T-helper 1 cell treated with Interleukin-12 subunit alpha and Interleukin-12 subunit beta and Interleukin-4 antibody, amounts not matched to agents 30 μg/mL and 1 μg/mL, for 36 hours (primary cell): Measurements from ENCODE around the gene PRIM2.
"Not testable (repeated sequence)": the region's sequence is repeated elsewhere in the genome, so short reads cannot be mapped to it uniquely, and the experiment has no call there.

ENCODE experiments used
- H3K27ac Mint-ChIP-seq: one replicate; pipeline ENCODE4 v1.8.0; 2021; ENCODE audit warnings: mild to moderate bottlenecking, mixed read lengths
- H3K27me3 Mint-ChIP-seq: one replicate; pipeline ENCODE4 v1.8.0; 2021; ENCODE audit warnings: low read depth, mixed read lengths
- H3K36me3 Mint-ChIP-seq: one replicate; pipeline ENCODE4 v1.8.0; 2021; ENCODE audit warnings: low read depth, mixed read lengths
- H3K4me1 Mint-ChIP-seq: one replicate; pipeline ENCODE4 v1.8.0; 2021; ENCODE audit warnings: low read depth, mixed read lengths
- H3K4me3 Mint-ChIP-seq: one replicate; pipeline ENCODE4 v1.8.0; 2021; ENCODE audit warnings: mild to moderate bottlenecking, moderate library complexity, mixed read lengths
- H3K9me3 Mint-ChIP-seq: one replicate; pipeline ENCODE4 v1.8.0; 2021; ENCODE audit warnings: mixed read lengths

PRIM2 gene

DNA sequence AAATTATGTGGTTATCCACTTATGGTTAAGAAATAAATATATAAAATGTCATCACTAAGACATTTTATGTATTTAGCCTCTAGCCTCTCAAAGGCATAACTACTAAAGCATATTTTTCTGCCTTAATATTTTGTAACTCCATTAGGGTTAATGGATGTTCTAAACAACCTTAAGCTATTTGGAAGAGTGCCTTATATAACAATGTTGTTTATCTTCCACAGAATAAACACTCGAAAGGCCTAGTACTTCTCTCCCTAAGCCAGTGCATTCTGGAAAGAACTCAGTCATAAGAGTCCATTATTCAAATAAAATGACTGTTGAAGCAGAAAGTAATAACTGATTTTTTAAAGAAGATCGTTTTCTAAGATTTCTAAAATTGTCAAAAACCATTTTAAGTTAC is 15.0 kb upstream of the PRIM2 start:
- H3K9me3 Mint-ChIP-seq = no peaks in the 10 kb centered on the region
- H3K27me3 Mint-ChIP-seq = peaks cover 26% of the 10 kb centered on the region
- no peak overlapping the region for H3K4me3 Mint-ChIP-seq
- H3K4me1 Mint-ChIP-seq = no peaks in the 10 kb centered on the region
- no peak overlapping the region for H3K27ac Mint-ChIP-seq
- no peaks in the 10 kb centered on the region for H3K36me3 Mint-ChIP-seq

DNA sequence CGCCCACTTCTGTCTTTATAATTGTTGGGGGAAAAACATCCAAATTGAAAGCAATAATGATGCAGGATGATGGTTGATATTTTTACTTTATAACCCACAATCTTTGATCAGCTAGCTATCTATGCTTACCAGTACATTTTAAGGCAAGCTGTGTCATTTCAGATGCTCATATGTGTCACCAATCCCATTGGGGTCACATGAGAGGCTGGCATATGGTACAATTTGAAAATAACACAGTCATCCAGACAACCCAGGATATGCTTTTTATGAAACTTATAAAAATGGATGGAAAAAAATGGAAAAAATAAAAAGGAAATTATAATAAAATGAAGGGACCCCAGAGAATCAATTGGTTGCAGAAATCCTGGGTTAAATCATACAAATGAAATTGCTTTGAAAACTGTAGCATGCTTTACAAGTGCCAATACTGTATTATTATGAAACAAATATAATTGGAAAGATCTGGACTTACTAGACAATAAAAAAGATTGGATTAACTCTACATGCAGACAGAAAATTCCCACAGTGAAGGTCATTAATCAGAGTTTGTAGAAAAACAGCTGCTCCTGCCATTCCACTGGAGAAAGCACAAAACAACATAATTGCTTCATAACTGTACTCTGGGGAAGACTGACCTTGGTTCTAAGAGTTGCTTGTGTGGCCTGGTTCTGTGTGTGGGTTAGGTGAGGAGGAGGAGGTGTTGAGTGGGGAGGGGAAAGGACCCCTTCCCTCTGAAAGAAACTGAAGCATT is 13.3 kb upstream of the PRIM2 start:
- H3K9me3 Mint-ChIP-seq = no peaks in the 10 kb centered on the region
- H3K4me1 Mint-ChIP-seq = no peaks in the 10 kb centered on the region

DNA sequence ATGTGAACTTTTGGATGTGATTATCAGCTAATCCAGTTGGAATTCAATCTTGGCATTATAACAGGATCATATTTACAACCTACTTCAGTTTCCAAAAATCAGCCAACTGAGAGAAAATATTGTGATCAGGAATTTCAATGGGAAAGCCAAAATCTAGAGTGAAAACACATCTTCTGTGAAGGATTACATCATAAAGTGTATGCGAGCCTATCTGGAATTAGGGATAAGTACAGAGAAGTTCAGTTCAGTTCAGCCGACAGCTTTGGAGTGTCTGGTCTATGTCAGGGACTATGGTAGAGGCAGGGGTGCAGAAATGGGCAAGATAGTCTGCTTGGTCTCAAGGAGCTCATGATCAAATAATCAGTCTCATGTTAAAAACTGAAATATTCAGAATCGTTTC is 12.3 kb upstream of the PRIM2 start:
- H3K9me3 Mint-ChIP-seq = no peaks in the 10 kb centered on the region
- no peak overlapping the region for H3K4me3 Mint-ChIP-seq
- H3K4me1 Mint-ChIP-seq = no peaks in the 10 kb centered on the region
- H3K27ac Mint-ChIP-seq = no peak overlapping the region
- peaks cover 24% of the 10 kb centered on the region for H3K27me3 Mint-ChIP-seq
- H3K36me3 Mint-ChIP-seq = no peaks in the 10 kb centered on the region

More for the DNA sequence above, 13.3 kb upstream of the PRIM2 start:
- Mint-ChIP-seq H3K36me3 (no peaks in the 10 kb centered on the region), H3K27ac (no peak overlapping the region), H3K4me3 (no peak overlapping the region), H3K27me3 (peaks cover 29% of the 10 kb centered on the region)

DNA sequence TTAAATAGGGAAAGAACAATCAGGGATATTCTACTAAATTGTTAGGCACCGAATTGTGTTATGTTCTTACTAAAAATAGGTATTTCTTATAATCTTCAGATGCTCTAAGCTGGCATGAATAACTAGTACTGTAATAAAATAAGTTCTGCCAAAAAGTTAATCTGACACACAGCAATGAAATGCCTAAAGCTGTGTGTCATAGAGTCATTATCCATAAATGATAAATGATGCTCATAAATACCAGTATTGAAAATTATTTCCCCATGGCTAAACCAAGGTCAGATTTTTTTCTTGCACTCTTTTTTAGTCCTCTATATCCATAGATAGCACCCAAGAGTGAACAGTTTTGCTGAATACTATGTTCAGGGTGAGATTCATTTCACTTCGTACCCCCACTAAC is 11.7 kb upstream of the PRIM2 start:
- H3K4me1 Mint-ChIP-seq = no peaks in the 10 kb centered on the region
- H3K4me3 Mint-ChIP-seq = no peak overlapping the region
- peaks cover 24% of the 10 kb centered on the region for H3K27me3 Mint-ChIP-seq
- no peaks in the 10 kb centered on the region for H3K9me3 Mint-ChIP-seq
- H3K27ac Mint-ChIP-seq = no peak overlapping the region
- H3K36me3 Mint-ChIP-seq = no peaks in the 10 kb centered on the region

DNA sequence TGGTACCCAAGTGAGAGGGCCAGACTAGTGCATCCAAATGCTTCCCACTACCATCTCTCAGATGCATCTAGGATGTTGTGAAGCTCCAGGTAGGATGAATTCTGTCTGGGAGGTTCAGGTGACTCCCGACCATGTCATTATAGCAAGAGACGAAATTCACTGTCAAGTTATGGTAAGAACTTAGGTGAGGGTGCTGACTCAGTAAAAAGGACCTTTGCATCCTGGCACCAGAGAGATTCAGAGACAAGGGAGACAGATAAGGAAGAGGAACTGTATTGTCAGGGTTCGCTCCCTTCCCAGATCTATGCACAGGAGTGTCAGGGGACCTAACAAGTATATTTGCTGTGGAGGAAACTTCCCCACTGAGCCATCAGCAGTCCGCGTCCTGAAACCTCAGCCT is 11.2 kb upstream of the PRIM2 start:
- H3K27me3 Mint-ChIP-seq = peaks cover 24% of the 10 kb centered on the region
- H3K36me3 Mint-ChIP-seq = no peaks in the 10 kb centered on the region
- no peaks in the 10 kb centered on the region for H3K9me3 Mint-ChIP-seq
- no peaks in the 10 kb centered on the region for H3K4me1 Mint-ChIP-seq
- no peak overlapping the region for H3K27ac Mint-ChIP-seq
- no peak overlapping the region for H3K4me3 Mint-ChIP-seq

DNA sequence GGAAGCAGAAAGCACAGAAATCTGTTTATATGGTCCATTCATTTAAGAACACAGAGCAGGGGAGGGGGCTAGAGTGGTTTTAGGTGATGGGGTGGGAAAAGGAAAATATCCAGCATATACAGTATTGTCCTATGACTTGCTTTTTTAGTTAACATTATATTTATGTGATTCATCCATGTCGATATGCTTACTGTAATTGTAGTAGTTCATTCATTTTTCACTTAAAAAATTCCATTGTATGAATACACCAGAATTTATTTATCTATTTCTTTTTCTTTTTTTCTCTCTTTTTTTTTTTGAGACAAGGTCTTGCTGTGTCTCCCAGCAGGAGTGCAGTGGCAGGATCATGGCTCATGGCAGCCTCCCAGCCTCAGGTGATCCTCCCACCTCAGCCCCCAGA is 9.6 kb upstream of the PRIM2 start:
- no peak overlapping the region for H3K4me3 Mint-ChIP-seq

DNA sequence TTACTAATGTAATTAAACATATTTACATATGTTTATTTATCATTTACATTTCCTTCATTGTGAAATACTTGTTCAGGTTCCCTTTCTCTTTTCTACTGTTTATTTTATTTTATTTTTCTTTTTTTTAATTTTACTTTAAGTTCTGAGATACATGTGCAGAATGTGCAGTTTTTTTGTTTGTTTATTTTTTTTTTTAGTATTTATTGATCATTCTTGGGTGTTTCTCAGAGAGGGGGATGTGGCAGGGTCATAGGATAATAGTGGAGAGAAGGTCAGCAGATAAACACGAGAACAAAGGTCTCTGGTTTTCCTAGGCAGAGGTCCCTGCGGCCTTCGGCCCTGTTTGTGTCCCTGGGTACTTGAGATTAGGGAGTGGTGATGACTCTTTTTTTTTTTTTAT is 8.7 kb upstream of the PRIM2 start:
- not testable (repeated sequence) for H3K27ac Mint-ChIP-seq, H3K4me3 Mint-ChIP-seq, H3K4me1 Mint-ChIP-seq, H3K9me3 Mint-ChIP-seq, H3K36me3 Mint-ChIP-seq
- H3K27me3 Mint-ChIP-seq = peaks cover 26% of the 10 kb centered on the region

More for the DNA sequence above, 9.6 kb upstream of the PRIM2 start:
- H3K9me3 Mint-ChIP-seq = no peaks in the 10 kb centered on the region
- H3K36me3 Mint-ChIP-seq = no peaks in the 10 kb centered on the region
- H3K27ac Mint-ChIP-seq = no peak overlapping the region
- peaks cover 24% of the 10 kb centered on the region for H3K27me3 Mint-ChIP-seq
- no peaks in the 10 kb centered on the region for H3K4me1 Mint-ChIP-seq

DNA sequence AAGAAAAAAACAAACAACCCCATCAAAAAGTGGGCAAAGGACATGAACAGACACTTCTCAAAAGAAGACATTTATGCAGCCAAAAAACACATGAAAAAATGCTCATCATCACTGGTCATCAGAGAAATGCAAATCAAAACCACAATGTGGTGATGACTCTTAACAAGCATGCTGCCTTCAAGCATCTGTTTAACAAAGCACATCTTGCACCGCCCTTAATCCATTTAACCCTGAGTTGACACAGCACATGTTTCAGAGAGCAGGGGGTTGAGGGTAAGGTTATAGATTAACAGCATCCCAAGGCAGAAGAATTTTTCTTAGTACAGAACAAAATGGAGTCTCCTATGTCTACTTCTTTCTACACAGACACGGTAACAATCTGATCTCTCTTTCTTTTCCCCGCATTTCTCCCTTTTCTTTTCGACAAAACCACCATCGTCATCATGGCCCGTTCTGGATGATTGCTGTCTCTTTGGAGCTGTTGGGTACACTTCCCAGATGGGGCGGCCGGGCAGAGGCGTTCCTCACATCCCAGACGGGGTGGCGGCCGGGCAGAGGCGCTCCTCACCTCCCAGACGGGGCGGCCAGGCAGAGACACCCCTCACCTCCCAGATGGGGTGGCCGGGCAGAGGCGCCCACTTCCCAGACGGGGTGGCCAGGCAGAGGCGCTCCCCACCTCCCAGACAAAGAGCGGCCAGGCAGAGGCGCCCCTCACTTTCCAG is 7.2 kb upstream of the PRIM2 start:
- peaks cover 18% of the 10 kb centered on the region for H3K27me3 Mint-ChIP-seq
- H3K9me3 Mint-ChIP-seq, H3K27ac Mint-ChIP-seq, H3K4me3 Mint-ChIP-seq, H3K4me1 Mint-ChIP-seq, H3K36me3 Mint-ChIP-seq: not testable (repeated sequence)

DNA sequence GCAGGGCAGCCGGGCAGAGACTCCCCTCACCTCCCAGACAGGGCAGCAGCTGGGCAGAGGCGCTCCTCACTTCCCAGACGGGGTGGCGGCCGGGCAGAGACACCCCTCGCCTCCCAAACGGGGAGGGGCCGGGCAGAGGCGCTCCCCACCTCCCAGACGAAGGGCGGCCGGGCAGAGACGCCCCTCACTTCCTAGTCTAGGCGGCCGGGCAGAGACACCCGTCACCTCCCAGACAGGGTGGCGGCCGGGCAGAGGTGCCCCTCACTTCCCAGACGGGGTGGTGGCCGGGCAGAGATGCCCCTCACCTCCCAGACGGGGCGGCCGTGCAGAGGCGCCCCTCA is 6.6 kb upstream of the PRIM2 start:
- Mint-ChIP-seq H3K36me3 (no peaks in the 10 kb centered on the region), H3K27ac (no peak overlapping the region), H3K27me3 (peaks cover 18% of the 10 kb centered on the region), H3K9me3 (no peaks in the 10 kb centered on the region), H3K4me3 (no peak overlapping the region), H3K4me1 (no peaks in the 10 kb centered on the region)

DNA sequence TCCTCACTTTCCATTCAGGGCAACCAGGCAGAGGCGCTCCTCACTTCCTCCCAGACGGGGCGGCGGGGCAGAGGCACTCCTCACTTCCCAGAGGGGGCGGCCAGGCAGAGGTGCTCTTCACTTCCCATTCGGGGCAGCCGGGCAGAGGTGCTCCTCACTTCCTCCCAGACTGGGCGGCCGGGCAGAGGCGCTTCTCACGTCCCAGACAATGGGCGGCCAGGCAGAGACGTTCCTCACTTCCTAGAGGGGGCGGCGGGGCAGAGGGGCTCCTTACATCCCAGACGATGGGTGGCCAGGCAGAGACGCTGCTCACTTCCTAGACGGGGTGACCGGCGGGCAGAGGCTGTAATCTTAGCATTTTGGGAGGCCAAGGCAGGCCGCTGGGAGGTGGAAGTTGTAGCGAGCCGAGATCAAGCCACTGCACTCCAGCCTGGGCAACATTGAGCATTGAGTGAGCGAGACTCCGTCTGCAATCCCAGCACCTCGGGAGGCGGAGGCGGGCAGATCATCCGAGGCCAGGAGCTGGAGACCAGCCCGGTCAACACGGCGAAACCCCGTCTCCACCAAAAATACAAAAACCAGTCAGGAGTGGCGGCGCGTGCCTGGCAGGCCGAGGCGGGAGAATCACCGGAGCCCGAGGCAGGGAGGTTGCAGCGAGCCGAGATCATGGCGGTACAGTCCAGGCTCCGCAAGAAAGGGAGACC is 6.0 kb upstream of the PRIM2 start:
- H3K36me3 Mint-ChIP-seq, H3K4me1 Mint-ChIP-seq, H3K27ac Mint-ChIP-seq, H3K4me3 Mint-ChIP-seq, H3K9me3 Mint-ChIP-seq: not testable (repeated sequence)
- H3K27me3 Mint-ChIP-seq = peaks cover 12% of the 10 kb centered on the region

DNA sequence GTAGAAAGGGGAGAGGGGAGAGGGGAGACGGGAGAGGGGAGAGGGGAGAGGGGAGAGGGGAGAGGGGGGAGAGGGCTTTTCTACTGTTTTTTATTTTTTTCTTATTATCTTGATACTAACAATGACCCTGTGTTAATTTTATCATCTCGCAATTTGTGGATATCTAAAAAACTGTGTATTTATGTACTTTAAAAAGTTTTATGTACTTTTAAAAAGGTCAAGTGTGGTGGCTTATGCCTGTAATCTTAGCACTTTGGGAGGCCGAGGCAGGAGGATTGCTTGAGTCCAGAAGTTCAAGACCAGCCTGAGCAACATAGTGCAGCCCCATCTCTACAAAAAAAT is 5.5 kb upstream of the PRIM2 start:
- Mint-ChIP-seq H3K4me3 (no peak overlapping the region), H3K27ac (no peak overlapping the region), H3K27me3 (peaks cover 12% of the 10 kb centered on the region)

DNA sequence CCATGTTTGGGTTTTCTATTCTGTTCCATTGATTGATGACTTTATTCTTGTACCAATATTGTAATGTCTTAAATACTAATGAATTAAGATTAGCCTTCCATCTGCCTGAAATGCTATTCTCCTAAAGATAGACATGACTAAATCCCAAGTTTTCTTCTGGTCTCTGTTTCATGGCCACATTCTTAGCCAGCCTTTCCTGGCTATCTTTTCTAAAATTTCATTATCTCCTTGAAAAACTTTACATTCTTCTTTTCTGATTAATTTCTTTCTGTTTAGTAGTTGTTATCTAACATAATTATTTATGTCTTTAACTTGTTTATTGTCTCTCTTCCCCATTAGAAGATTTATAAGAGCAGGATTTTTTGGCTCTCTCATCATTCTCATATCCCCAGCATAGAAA is 4.4 kb upstream of the PRIM2 start:
- H3K27ac Mint-ChIP-seq = no peak overlapping the region
- peaks cover 8% of the 10 kb centered on the region for H3K4me1 Mint-ChIP-seq
- peaks cover 2% of the 10 kb centered on the region for H3K36me3 Mint-ChIP-seq
- H3K4me3 Mint-ChIP-seq = no peak overlapping the region
- H3K27me3 Mint-ChIP-seq = peaks cover 6% of the 10 kb centered on the region
- H3K9me3 Mint-ChIP-seq = no peaks in the 10 kb centered on the region

More for the DNA sequence above, 5.5 kb upstream of the PRIM2 start:
- Mint-ChIP-seq H3K4me1 (peaks cover 4% of the 10 kb centered on the region), H3K36me3 (no peaks in the 10 kb centered on the region), H3K9me3 (no peaks in the 10 kb centered on the region)

DNA sequence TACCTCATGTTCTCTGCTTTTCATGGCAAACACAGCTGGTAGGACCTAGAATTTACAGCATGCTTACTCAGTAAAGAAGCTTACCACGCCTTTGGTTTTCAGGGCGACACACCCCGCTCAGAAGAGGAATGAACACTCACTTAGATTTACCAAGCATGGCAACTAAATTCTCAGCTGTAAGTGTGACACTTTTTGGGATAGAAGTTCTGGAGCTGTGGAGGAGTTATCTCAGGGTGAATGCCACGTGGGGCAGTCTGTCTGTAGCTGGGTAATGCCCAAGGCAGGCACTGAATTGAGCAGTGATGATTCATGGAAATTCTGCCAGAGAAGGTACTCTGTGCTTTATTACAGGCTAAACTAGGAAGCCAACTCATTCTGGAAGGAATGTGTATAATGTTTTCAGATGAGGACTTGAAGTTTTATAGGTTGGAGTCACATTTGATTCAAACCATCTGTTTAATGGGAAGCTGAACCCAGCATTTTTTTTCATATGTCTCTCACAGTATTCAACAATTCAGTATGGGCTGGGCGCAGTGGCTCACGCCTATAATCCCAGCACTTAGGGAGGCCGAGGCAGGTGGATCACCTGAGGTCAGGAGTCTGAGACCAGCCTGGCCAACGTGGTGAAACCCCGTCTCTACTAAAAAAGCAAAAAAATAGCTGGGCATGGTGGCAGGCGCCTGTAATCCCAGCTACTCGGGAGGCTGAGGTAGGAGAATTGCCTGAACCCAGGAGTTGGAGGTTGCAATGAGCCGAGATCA is 3.5 kb upstream of the PRIM2 start:
- no peak overlapping the region for H3K4me3 Mint-ChIP-seq
- peaks cover 12% of the 10 kb centered on the region for H3K4me1 Mint-ChIP-seq
- no peaks in the 10 kb centered on the region for H3K9me3 Mint-ChIP-seq
- H3K27me3 Mint-ChIP-seq = peaks cover 6% of the 10 kb centered on the region
- peaks cover 4% of the 10 kb centered on the region for H3K36me3 Mint-ChIP-seq
- H3K27ac Mint-ChIP-seq = no peak overlapping the region

DNA sequence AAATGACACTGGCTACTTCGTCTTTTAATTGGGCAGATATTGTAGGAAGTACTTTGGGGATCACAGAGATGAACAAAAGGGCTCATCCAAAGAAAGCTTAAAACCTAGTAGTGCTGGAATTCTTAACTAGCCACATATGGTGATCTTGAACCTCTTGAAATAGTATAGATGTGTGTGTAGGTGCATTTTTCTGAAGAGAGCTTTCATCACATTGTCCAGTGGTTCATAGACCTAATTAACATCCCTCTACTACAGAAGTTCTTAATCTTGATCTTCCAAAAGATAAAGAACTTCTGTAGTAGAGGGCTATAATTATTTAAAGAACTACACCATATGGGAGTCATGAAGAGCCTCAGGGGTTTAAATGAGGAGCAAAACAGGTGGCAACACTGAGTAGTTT is 2.3 kb upstream of the PRIM2 start:
- Mint-ChIP-seq H3K27ac (no peak overlapping the region), H3K27me3 (peaks cover 6% of the 10 kb centered on the region), H3K4me3 (no peak overlapping the region), H3K36me3 (peaks cover 16% of the 10 kb centered on the region), H3K9me3 (no peaks in the 10 kb centered on the region), H3K4me1 (peaks cover 21% of the 10 kb centered on the region)
